GM19351 (cell line): ENCODE data around the gene TMEM190.
"Not testable (repeated sequence)": the region's sequence is repeated elsewhere in the genome, so short reads cannot be mapped to it uniquely, and the experiment has no call there.

Experiments used
- ATAC-seq: cut with Tn5 transposase; IDR thresholded peaks from one replicate; pipeline ENCODE4 v1.9.1; 2021; ENCODE audit warnings: mild to moderate bottlenecking, moderate library complexity; ENCODE audit not compliant: unreplicated experiment

Gene TMEM190

GRCh38 chr19:55389386-55390317 is 13.0 kb downstream of the TMEM190 start:
- no peak for ATAC-seq

GRCh38 chr19:55390461-55390880 is 13.8 kb downstream of the TMEM190 start:
- ATAC-seq: no peak

- no peak for ATAC-seq
These were observed 14.6 kb downstream of the TMEM190 start for GRCh38 chr19:55391191-55391670.

GRCh38 chr19:55391702-55392615 is 15.3 kb downstream of the TMEM190 start:
- ATAC-seq: no peak

- no peak for ATAC-seq
These were observed 16.5 kb downstream of the TMEM190 start for GRCh38 chr19:55392820-55393761.

- no peak for ATAC-seq
These were observed 21.7 kb downstream of the TMEM190 start for GRCh38 chr19:55398200-55398925.

GRCh38 chr19:55400281-55401087 is 23.9 kb downstream of the TMEM190 start:
- ATAC-seq: no peak

GRCh38 chr19:55401390-55401789 is 24.8 kb downstream of the TMEM190 start:
- ATAC-seq: not testable (repeated sequence)

- ATAC-seq: no peak
These were observed 25.9 kb downstream of the TMEM190 start for GRCh38 chr19:55402509-55402908.

- ATAC-seq: no peak
These were observed 29.0 kb downstream of the TMEM190 start for GRCh38 chr19:55405638-55406037.

GRCh38 chr19:55406091-55406825 is 29.6 kb downstream of the TMEM190 start:
- ATAC-seq: no peak

GRCh38 chr19:55406826-55407549 is 30.4 kb downstream of the TMEM190 start:
- ATAC-seq: peak; percentile 10

GRCh38 chr19:55407550-55407799 is 30.8 kb downstream of the TMEM190 start, which contains the start of gene UBE2S:
UBE2S (minus strand) TSS chr19:55407788; CDS start chr19:55407589, 199 bp downstream.
- not testable (repeated sequence) for ATAC-seq

GRCh38 chr19:55407800-55408532 is 31.3 kb downstream of the TMEM190 start:
- ATAC-seq: peak; percentile 84

- ATAC-seq: no peak
These were observed 31.9 kb downstream of the TMEM190 start for GRCh38 chr19:55408533-55408872.

GRCh38 chr19:55409179-55409578 is 32.6 kb downstream of the TMEM190 start:
- ATAC-seq: not testable (repeated sequence)

- ATAC-seq: no peak
These were observed 33.5 kb downstream of the TMEM190 start for GRCh38 chr19:55410168-55410567.
